Prostate gland (tissue), 2 donors: ENCODE measurements around the gene ANXA6. TPM values are rescaled to one million over a fixed set of nuclear protein-coding genes. Genes with fewer than 3 reads are reported as not detected.

Experiments used
- DNase-seq: peaks from one replicate; pipeline ENCODE4 v3.0.0-alpha.2; 2019; ENCODE audit warnings: low spot score
- H3K27ac ChIP-seq, 2 donors: fragments of 200-600 bp; sonication (generic); 2 replicates each; pipeline ENCODE4 v1.5.1; 2017 to 2019
- H3K27me3 ChIP-seq: fragments of 200-600 bp; sonication (generic); replicated peaks from 2 replicates; pipeline ENCODE4 v1.5.1; 2019; ENCODE audit not compliant: insufficient read depth
- H3K36me3 ChIP-seq, 2 donors: fragments of 200-600 bp; sonication (generic); 1 replicate in 1 of 2; 2 replicates in 1 of 2; pipeline versions ENCODE4 v1.5.1 to v1.8.1; 2017 to 2019
- H3K4me1 ChIP-seq: fragments of 200-600 bp; sonication (generic); replicated peaks from 2 replicates; pipeline ENCODE4 v1.5.1; 2019
- H3K4me3 ChIP-seq, 2 donors: fragments of 200-600 bp; sonication (generic); 2 replicates each; pipeline ENCODE4 v1.5.1; 2017 to 2019
- H3K9me3 ChIP-seq: fragments of 200-600 bp; sonication (generic); 2 replicates; pipeline ENCODE4 v1.5.1; 2017
- CTCF ChIP-seq, 4 experiments: fragments of 200-600 bp in 2 of 4; fragments of 450-650 bp in 2 of 4; sonication (generic) in 2 of 4; IDR thresholded peaks; 1 replicate in 3 of 4; 2 replicates in 1 of 4; pipeline ENCODE4 v1.5.1; 2016 to 2019; ENCODE audit warnings: antibody characterized with exemption in 4 of 4, mild to moderate bottlenecking in 2 of 4, moderate library complexity in 2 of 4
- POLR2A ChIP-seq: fragments of 450-650 bp; IDR thresholded peaks from one replicate; pipeline ENCODE4 v1.6.1; 2016; ENCODE audit warnings: antibody characterized with exemption, mild to moderate bottlenecking
- POLR2AphosphoS5 ChIP-seq: sonication (generic); formaldehyde crosslinking; IDR thresholded peaks from one replicate; pipeline ENCODE4 v1.6.1; 2017; ENCODE audit warnings: antibody characterized with exemption
- WGBS: methylation state at CpG from one replicate; pipeline ENCODE4 v1.1.5; 2018; 5-methylcytosine and 5-hydroxymethylcytosine counted together
- intact Hi-C: fragments of 100-400 bp; cut with DNase I; formaldehyde crosslinking; loops from one replicate; pipeline ENCODE4 v1.14.2; 2022
- total RNA-seq, 2 donors: library from RNA; depleted of rRNA; stranded (reverse); fragments of >200 nt; gene quantifications; one replicate each; pipeline ENCODE4 v1.1.0, GENCODE V29; 2016

The ANXA6 gene
- total RNA-seq, 2 donors from 2014 or later: 85.7 to 184 TPM

GRCh38 chr5:151051931-151052608 lies 105.5 kb downstream of the ANXA6 start:
- Histone ChIP-seq H3K27me3 (no peaks in the 10 kb centered on the region), H3K36me3 (peaks cover 4 to 17% of the 10 kb centered on the region in 2 donors), H3K4me3 (no peak overlapping the region), H3K27ac (peak overlapping the region; percentile 10 to 12), H3K4me1 (no peaks in the 10 kb centered on the region), H3K9me3 (no peaks in the 10 kb centered on the region)
- 82% methylated on average over 10 of the region's 10 CpGs for WGBS
- no peak for TF ChIP-seq CTCF (IDR thresholded peaks at IDR 0.05)
- DNase-seq: no peak
- intact Hi-C loops: loop anchor here (1.0 to 5.0 kb wide), 2 partner anchors 65 to 115 kb away; no protein-coding TSS in a partner anchor

GRCh38 chr5:151051066-151051930 lies 106.3 kb downstream of the ANXA6 start:
- intact Hi-C loops: loop anchor here (1.0 to 5.0 kb wide), 2 partner anchors 66 to 116 kb away; no protein-coding TSS in a partner anchor
- H3K27me3 ChIP-seq: no peaks in the 10 kb centered on the region
- peaks cover 4 to 13% of the 10 kb centered on the region in 2 donors for H3K36me3 ChIP-seq
- H3K4me3 ChIP-seq: no peak overlapping the region
- WGBS: 67% methylated on average over 6 of the region's 6 CpGs
- H3K27ac ChIP-seq: no peak overlapping the region
- DNase-seq: peak; percentile 68
- no peaks in the 10 kb centered on the region for H3K4me1 ChIP-seq
- TF ChIP-seq CTCF (IDR thresholded peaks at IDR 0.05): peak; percentile 54 to 88 (median 79)
- peak; percentile 32 for TF ChIP-seq POLR2AphosphoS5
- no peak for TF ChIP-seq POLR2A
- H3K9me3 ChIP-seq: no peaks in the 10 kb centered on the region

Other genes starting within 250 kb of the ANXA6 start
- 100 to 1,000 TPM; 195 to 270 TPM for gene GPX3, start 137.2 kb downstream of the ANXA6 start, total RNA-seq
- gene TNIP1, start 76.7 kb downstream of the ANXA6 start, total RNA-seq: 10 to 100 TPM; 61.9 to 81.6 TPM
- gene CCDC69, start 66.3 kb upstream of the ANXA6 start, total RNA-seq: 10 to 100 TPM; 28.2 to 53.8 TPM
- gene GM2A, start 95.4 kb upstream of the ANXA6 start, total RNA-seq: 10 to 100 TPM; 48.9 to 60.0 TPM
- gene SLC36A3, start 146.0 kb upstream of the ANXA6 start, total RNA-seq: under 1 TPM in 1 of 2 donors, not detected in 1; 0.28 TPM
- under 1 TPM in 1 of 2 donors, not detected in 1; 0.74 TPM for gene SLC36A2, start 189.8 kb upstream of the ANXA6 start, total RNA-seq